T-helper 2 cell treated with Interferon-gamma antibody and Interleukin-4, amounts not matched to agents 100 ng/mL and 5 ng/mL, for 36 hours (primary cell): ENCODE measurements around the gene PGAM2. TPM values are rescaled to one million over a fixed set of nuclear protein-coding genes. Genes with fewer than 3 reads are reported as not detected.

ENCODE experiments used
- intact Hi-C: fragments of 100-400 bp; cut with micrococcal nuclease; formaldehyde crosslinking; loops from one replicate; pipeline ENCODE4 v1.15.1; 2023
- total RNA-seq: library from RNA; stranded (reverse); gene quantifications from 2 replicates; pipeline ENCODE4 v1.2.3, GENCODE V29; 2022

Gene PGAM2
- total RNA-seq, 1 donor from 2014 or later, result 0.89 TPM

DNA sequence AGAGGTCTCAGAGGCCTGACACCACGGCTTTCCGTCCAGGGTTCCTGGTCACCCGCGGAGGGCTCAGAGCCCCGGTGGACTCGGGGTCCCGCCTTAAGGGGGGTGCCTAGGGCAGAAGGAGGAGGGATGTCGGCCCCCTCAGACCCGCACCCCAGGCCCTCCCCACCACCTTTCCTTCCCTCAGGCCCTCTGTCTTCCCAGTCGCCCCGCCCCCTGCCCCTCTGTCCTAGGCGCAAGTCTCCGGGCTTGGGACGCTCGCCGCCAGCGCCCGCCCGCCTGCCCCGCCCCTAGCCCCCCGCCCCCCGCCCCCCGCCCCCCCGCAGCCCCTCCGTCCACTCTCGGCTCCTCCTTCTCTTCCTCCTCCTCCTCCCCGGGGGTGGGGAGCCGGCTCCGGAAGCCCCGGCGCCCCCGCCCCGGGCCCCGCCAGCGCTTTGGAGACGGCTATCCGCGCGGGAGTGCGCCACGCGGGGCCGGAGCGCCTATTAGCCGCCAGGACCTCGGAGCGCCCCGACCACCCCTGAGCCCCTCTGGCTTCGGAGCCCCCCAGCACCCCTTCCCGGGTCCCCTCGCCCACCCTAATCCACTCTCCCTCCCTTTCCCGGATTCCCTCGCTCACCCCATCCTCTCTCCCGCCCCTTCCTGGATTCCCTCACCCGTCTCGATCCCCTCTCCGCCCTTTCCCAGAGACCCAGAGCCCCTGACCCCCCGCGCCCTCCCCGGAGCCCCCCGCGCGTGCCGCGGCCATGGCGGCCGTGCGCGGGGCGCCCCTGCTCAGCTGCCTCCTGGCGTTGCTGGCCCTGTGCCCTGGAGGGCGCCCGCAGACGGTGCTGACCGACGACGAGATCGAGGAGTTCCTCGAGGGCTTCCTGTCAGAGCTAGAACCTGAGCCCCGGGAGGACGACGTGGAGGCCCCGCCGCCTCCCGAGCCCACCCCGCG lies 38.8 kb upstream of the PGAM2 start, which contains the start of gene AEBP1:
AEBP1 (plus strand) TSS at position 423 of the 937 bp plus-strand sequence; CDS start at position 744, 321 bp downstream.
- intact Hi-C loops, result no loop called here

DNA sequence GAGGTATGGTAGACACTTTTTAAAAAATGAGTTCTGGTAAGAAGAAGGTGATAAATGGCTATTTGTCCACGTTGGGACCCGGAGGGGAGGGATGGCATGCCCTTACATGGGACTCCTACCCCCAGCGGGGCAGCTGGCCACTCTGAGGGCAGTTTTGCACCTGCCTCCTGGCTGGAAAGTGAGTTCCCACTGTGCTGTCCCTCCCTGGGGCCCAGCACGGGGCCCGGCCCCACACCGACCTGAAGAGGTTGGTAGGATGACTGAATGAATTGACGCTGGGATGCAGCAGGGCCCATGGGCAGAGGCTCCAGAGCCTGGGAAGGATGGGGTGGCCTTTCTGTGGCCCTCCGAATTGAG lies 38.2 kb upstream of the PGAM2 start:
- intact Hi-C loops, result no loop called here

DNA sequence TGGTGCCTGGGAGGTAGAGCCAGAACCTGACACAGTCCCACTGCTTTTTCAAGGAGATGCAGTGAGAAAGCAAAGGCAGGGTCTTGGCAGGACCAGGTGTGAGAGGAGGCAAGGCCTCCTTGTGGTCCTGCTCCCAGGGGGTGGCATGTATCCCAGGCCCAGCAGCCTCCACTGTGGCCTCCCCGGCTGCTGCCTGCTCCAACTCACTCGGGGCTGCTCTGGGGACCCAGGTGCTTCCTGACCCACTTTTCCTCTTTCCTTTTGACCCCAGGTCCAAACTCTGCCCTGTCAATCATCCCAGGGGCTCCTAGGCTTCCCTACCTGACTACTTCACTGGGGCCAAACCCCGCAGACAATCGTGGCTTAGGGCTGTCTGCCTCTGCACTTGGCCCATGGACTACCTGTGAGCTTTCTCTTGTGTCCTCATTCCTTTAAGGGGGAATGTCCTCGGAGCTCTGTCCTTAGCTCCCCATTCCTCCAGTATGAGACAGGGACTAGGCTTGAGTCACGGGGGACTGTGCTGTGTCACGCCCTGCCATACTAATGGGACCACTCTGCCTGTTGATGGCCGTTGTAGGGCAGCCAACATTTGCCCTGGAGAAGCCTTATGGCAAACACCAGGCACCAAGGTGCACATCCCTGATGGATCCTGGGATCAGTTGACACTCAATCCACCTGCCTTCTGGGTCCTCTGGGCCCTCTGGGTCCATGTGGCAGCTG lies 37.6 kb upstream of the PGAM2 start:
- intact Hi-C loops, result no loop called here

DNA sequence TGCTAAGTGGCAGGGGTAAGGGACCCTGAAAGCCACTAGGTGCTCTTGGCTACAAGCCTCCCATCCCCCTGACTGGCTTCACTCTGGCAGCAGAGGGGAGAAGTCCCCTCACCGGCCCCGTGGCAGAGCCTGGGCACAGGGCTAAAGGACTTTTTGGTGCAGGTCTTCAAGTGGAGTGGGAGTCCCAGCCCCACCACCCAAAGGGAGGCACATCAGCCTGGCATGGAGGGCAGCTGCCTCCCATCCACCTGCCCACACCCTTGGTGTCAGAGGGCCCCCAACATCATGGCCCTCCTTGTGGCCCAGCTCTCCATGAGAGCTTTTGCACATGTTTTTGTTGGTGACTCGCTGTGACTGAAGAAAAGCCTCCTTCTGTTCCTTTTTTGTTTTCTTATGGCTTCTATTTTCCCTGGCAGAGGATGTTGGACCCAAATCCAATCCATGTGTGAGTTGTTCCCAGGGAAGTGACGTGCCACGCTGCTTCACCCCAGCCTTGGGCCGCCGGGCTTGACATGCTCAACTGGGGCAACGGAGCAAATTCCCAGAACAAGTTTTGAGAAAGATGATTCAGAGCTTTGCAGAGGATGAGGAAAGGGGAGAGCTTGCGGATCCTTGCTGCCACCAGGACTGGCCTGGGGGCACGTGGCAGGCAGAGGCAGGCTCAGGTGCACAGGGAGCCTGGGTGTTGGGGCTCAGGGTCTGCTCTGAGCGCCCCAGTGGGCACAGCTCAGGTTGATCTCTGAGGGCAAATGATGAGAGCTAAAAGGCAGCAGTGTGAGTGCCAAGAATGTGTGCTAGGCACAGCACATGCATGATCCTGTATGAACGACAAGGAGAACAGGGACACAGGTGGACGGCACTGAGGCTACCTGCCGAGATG lies 36.8 kb upstream of the PGAM2 start:
- intact Hi-C loops, result no loop called here

DNA sequence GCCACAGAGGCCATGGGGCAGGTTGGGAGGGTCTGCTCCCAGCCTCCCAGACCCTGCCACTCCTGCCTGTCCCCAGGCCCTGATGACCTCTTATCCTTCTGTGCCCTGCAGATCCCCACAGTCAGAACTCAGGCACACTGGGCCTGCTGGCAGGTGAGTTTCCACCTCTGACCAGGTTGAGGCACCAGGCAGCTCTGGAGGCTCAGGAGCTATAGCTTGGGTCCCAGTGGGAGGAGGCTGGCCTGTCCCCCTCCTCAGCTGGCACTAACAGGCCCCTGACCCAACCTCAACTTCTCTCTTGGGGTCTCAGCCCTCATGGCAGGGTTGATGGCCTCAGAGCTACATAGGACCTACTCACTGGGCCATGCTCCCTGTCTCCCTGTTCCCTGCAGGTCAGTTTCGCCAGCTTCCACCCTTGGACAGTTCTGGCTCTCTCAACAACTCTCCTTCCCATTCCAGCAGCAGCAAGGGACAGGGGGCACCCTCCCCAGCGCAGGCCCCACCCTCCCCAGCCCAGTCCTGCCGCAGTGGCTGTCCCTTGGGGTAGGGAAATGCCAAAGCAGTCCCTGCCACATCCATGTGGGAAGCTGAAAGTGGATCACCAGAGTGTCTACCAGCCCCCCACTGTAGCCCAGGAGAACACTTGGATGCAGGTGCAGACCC lies 36.1 kb upstream of the PGAM2 start:
- intact Hi-C loops, result no loop called here

DNA sequence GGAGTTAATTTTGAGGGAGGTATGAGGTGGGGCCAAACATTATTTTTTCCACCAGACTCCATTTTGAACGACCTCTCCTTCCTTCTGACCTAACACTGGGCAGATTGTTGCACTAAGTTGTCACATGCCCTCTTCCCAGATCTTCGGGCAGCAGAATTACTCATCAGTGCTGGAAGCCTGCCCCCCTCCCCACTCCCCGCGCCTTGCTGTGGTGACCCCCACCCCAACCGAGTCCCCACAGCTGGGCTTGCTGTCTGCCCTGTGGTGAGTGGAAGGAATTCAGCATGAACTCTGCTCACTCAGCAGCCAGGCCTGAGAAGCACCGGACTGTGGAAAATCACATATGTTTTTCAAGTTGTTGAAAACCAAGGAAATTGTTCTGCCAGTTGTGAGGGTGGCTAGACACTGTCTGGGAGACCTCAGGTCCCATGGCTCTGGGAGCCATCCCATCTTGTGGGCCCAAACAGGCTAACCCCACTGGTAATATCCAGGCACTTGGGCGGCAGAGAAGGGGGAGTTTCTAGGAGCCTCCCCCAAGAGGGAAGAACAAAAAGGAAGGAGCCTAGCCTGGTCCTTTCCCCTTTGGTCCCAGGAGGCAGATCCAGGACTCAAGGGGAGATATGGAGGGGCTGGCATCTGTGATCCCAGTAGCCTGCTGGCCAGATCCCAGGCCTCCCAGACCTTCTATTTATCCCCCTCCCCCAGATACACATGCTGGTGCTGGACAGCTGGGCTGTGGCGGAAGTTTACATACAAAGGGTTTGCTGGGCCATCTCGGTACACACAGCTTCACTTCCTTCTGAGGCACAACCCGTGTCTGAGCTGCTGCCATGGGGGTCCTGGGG lies 35.3 kb upstream of the PGAM2 start:
- intact Hi-C loops, result no loop called here

DNA sequence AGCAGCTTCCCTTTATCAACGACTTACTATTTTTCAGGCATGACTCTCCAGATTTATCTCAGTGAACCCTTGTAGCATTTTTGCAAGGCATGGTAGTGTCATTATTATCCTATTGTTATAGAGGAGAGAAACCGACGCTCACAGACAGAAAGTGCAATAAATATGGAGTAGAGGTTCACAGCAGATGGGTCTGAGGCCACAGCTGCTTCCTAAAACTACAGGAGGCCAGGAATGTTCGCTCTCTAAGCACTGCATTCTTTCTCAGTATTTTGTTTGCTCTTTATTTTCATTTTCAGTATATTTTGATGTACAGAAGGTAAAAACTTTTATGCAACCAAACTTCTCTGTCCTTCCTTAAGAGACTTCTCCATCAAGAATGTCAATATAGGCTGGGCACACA lies 34.3 kb upstream of the PGAM2 start:
- intact Hi-C loops, result no loop called here

DNA sequence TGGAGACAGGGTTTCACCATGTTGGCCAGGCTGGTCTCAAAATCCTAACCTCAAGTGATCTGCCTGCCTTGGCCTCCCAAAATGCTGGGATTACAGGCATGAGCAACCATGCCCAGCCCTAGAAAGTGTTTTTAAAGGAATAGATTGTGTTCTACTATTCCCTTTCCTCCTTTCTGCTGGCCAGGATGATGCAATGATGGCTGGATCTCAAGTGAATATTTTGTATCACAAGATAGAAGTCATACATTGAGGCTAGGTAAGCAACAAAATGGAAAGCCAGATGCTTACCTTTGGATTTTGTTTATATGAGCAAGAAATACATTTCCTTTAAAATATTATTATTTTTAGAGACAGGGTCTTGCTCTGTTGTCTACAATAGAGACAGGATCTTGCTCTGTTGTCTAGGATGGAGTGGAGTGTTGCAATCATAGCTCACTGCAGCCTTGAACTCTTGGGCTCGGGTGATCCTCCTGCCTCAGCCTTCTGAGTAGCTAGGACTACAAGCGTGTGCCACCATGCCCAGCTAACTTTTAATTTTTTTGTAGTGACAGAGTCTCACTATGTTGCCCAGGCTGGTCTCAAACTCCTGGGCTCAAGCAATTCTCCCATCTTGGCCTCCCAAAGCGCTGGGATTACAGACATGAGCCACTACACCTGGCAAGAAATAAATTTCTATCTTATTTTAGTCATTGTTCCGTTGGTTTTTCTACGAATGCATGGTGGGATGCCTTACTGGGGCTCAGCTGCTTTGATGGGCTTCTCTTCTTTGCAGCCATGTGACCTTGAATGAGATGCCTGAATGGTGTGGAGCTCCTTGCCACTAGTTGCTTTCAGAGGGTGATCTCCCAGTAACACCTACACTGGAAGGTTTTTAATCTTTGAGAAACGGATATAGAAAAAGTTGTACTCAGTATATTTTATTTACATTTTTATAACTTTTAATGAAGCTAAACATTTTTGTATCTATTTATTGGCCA lies 33.0 kb upstream of the PGAM2 start:
- intact Hi-C loops, result no loop called here

DNA sequence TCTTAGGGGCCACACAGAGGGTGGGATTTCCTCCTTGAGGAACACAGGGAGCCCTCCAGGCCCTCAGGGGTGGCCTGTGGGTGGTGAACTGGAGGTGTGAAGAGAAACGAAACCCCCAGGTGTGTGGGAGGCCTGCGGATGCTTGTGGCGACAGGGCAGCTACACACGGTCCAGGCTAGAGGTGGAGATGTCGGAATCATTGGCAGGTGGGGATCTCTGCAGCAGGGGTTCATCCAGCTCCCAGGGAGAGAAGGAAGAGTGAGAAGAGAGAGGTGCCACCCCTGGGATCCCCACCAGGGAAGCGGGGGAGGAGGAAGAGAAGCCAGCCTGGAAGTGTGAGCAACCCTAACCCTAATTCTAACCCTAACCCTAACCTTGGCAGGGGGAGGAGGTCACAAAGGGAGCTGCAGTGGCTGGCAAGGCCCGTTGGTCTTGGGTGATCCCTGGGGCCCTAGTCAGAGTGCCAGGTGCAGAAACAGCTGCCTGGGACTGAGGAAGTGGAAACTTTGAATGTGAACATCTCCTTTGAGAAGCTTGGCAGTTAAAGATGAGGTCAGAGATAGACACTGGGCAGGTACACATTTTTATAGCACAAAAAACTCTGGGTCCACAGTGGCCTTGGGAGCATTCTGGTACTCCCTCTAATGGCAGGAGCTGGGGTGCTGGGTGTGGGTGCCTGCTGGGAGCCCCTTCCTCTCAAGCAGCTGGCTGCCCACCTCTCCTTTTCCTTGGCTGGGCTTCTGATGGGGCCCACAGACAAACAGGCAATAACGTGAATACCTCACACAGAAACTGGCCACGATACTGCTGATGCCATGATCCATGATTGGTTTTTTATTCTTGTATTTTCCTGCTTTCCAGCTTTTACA lies 31.9 kb upstream of the PGAM2 start:
- intact Hi-C loops, result loop anchor here (1.0 kb wide), 1 partner anchor 15 kb away; the partner anchor contains the start of gene POLM

DNA sequence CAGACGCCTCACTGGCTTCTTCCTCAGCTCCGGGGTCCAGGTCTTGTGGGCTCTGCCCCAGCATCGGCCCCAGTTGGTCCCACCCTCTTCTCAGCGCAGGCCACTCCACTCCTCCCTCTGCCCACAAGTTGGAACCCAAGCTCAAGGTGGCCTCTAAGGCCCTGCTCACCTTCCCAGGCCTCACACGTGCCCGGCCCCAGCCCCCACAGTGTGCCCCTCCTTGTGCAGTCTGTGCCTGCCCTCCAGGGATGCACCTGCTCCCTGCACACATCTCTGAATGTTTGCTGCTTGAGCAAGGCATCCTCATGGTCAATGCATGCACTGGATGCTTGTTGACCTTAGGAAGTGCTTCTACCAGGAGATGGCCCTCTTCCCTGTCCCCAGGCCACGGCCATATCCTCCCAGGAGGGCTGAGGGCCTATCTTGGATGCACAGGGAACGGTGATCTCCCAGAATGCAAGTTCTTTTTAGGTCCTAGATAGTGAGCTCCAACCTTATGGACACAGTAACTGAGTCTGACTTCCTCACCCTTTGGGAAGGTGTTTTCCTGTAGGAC lies 31.0 kb upstream of the PGAM2 start:
- intact Hi-C loops, result no loop called here

DNA sequence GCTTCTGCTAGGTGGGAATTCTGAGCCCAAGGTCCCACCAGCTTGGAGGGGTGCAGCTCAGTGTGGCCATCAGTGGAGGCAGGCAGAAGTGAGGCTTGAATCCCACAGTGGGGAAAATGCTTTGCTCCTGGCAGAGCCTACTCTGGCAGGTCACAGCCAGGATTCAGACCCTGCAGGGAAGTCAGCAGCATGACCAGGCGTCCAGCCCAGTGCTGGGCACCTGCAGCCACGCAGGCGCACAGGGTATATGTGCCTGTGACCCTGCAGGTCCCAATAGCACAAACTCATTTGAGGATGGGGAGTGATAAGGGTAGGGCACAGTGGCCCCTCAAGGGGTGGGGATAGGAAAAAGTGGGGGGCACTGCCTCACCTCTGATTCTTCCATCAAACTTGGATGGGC lies 30.4 kb upstream of the PGAM2 start:
- intact Hi-C loops, result no loop called here

DNA sequence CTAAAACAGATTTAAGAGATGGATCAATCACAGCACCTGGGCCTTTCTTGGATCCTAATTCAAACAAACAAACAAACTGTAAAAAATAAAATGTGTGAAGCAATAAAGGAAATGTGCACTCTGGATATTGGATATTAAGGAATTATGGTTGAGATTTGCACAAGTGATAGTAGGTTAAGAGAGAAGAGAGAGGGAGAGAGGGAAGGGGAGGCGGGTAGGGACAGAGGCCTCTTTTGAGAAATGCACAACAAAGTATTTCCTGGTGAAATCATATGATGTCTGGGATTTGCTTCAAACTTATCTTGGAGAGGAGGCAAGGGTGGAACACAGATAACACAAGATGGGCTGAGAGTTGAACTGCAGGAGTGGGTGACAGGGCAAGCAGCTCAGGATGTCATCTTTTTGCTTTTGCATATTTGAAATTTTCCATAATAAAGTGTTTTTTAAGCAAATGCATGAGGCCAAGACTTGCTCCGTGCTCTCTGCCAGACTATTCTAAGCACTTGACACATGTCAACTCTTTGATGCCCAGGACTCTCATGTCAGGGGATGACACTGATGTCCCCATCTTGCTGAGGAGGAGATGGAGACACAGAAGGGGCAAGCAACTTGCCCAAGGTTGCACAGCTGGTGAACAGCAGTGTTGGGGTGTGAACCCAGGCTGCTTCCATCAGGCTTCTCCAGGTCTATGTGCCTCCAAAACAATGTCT lies 29.7 kb upstream of the PGAM2 start:
- intact Hi-C loops, result no loop called here

DNA sequence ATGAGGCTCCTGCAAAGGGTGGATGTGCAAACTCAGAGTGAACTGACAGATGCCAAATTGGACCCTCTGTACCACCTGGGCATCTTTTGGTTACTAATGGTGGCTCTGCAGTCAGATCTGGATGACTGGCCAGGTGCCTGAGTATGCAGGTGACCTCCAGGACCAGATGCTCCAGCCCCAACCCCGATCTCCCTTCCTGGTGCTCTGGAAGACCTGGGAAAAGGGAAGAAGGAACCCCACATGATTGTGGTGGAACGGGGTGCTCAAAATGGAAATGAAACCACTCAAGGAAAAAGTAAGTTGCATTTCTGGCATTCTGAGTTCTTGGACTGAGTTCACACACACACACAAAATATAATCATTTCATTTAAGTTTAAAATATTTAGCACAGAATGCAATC lies 29.0 kb upstream of the PGAM2 start:
- intact Hi-C loops, result no loop called here

DNA sequence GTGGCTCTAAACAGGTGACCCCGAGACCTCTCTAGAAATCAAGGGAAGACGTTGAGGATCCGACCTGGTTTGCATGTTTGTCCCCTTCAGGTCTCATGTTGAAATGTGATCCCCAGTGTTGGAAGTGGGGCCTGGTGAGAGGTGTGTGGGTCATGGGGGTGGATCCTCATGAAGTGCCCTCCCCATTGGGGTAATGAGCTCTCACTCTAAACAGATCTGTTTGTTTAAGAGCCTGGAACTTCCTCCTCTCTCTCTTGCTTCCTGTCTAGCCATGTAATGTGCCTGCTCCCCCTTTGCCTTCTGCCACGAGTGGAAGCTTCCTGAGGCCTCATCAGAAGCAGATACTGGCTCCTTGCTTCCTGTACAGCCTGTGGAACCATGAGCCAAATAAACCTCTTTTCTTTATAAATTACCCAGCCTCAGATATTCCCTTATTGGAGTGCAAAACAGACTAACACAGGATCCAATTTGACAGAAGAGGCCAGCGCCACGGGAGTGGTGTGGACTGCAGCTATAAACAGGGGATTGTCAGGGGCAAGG lies 27.8 kb upstream of the PGAM2 start:
- intact Hi-C loops, result no loop called here

DNA sequence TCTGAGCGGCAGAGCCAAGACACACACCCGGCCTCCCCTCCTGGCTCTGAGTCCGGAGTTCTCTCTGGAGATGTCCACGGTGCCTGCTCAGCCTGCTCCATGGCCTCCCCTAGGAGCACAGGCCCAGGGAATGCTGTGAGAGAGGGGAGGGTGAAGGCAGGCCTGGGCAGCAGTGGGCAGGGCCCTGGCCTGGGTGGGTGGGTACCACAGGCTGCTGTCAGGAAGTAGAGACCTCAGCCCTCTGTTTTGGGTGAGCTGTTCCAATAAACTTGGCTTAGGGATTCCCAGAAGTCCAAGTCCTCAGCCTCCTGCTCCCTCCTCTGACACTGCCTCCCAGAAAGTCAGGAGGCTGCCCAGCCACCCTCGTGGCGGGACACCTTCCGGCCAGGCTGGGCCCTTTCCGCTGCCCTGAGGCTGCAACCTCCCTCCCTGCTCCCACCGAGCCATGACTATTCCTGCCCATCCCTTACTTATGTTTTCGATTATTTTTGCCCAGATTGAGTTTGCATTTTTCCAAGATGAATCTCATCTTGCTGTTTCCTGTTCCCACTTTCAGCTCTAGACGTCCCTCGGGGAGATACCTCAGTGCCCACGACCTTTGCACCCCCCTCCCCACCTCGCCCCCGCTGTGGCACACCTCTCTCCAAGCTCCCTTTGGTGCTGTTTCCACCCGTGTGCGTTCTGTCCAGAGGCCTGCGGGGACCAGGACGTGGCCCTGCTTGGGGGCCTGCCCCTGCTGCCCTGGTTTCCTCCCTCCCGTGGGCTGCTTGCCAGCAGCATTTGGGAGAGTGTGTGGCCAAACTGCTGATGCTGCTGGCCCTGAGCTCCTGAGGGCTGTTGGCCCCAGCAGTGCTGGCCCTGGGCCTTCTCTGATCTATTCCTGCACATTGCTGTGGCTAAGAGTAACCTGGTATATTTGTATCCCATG lies 22.8 kb upstream of the PGAM2 start:
- intact Hi-C loops, result loop anchor here (10.0 kb wide), 1 partner anchor 547 kb away; no protein-coding TSS in a partner anchor
